HL-60/S4 (cell line): ENCODE results near the gene ADAMTSL1.

Experiments used
- in situ Hi-C: fragments of 300-500 bp; cut with MboI; formaldehyde crosslinking; loops from 2 replicates; pipeline ENCODE4 v1.14.3; 2022; ENCODE audit warnings: low sequenced_read_pairs

Gene ADAMTSL1

DNA sequence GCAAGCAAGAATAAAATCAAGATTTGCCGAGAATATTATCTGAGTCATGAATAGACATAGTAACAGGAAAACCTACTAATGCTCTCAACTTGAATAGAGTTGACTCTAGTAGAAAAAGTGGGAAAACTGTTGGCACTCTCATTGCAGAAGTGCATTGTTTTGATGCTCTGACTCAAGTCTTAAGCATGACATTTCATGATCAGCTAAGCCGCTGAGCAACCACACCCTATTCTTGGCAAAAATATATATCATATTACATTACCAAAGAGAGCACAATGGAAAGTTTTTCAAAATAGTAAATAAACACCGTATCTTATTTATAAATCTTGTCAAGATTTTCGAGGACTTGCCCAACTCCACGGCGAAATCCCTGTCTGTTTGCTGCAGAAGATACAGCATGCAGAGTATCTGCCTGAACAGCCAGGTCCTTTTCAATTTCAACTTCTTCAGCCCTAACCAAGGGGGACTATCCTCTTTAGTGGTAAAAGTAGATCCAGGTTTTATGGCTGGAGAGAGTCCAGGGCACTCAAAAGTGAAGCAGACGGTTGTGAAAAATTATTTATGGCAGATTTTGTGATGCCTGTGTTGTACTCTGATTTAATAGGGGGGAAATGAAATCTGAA, 13.9 kb upstream of the ADAMTSL1 start:
- in situ Hi-C loops, result no loop called here

DNA sequence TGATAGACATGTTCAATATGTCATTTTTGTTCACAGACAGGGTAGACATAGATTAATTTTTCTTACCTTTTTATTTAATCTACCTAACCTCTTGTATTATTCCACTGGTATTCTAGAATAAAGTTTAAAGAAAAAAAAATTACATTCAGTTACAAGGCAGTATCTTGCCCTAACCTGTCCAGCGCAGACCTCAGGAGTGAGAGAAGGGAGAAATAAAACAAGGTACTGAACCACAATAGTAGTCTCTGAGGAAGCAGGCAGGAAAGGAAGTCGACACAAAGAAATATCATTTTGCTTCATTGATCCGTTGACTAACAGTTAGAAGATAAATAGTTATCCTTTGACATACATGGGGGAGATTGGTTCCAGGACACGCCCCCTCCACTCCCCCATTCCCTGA, 12.5 kb upstream of the ADAMTSL1 start:
- in situ Hi-C loops, result no loop called here

DNA sequence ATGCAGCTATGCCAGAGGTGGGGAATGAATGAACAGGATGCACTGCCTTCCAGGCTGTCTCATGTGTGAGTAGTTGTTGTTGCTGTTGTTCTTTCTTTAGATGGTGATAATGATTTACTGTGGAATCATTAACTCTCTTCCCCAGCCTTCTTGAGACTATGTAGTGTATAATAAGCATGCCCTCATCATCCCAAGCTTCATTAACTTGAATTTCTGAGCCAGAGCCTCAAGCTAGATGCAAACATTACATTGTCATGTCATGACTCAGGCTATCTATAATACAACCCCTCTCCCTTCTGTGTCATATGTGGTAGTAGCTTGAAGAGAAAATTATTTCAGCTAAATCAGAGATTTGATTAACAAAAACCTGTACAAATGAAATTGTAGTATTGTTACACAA, 10.0 kb upstream of the ADAMTSL1 start:
- in situ Hi-C loops, result no loop called here

DNA sequence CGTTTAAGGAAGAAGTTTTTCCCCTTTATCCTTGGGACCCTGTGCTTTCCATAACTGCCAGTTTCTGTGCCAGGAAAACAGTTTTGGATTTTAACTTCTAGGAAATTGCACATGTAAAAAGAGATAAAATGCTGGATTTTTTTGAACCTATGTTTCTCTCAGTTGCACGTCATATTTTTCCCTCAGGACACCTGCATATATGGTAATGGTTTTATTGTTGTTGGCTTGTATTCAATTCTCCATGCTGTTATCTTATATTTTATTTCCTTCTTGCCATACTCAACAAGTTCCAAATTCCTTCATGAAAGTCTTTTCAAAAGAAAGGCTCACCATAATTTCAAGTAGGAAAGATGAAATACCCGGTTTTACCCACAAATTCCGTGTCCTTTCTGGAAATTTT, 7.9 kb upstream of the ADAMTSL1 start:
- in situ Hi-C loops, result no loop called here

DNA sequence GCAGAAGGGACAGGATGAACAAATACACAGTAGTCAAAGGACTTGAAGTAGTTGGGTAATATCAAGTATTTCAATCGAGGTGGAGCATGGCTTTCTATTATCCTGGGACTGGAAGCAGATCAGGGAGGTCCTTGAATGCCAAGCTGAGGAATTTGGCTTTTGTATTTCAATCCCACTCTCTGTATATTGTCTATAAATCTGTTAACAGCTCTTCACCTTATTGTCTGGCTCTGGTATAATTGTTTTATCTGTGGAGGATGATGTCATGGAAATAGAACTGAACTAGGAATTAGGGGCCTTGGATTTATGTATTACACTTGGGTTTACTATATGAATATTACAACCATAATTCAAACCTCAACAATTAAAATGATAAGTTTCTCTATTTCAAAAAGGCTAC, 6.3 kb upstream of the ADAMTSL1 start:
- in situ Hi-C loops, result no loop called here

DNA sequence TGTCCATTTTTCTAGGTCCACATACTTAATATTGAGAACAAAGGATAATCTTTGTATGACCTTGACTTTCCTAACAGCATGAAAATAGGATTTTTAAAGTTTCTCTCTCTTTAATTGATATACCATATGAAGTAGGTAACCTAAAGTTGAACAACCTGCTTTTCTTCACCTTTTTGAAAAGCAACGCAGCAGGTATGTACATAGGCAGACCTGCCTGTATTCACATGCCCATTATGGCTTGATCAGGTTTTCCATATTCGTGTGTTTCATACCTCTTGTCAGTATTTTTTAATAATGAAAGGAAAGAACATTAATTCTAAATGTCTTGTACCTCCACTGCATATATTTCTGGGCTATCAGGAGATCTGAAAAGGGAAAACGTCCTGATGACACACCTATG, 1.5 kb upstream of the ADAMTSL1 start:
- in situ Hi-C loops, result no loop called here

DNA sequence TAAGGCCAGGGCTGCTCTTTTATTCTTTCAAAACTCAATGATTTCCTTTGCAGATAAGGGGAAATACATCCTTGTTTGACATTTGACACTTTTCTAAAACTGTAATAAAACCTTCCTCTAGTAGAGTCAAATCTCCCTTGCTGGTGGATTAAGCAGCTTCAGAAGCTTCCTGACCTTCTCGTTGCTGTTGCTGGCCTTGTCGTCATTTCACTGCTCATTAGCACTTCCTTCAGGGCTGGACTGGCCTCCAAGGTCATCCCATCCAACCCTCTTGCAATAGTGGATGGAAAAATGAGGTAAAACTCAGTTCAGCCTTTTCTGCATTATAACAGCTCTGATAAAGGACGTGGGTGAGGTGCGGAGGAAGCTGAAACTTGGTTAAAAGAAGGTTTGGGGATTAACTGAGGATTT, 1.1 kb upstream of the ADAMTSL1 start:
- in situ Hi-C loops, result no loop called here

DNA sequence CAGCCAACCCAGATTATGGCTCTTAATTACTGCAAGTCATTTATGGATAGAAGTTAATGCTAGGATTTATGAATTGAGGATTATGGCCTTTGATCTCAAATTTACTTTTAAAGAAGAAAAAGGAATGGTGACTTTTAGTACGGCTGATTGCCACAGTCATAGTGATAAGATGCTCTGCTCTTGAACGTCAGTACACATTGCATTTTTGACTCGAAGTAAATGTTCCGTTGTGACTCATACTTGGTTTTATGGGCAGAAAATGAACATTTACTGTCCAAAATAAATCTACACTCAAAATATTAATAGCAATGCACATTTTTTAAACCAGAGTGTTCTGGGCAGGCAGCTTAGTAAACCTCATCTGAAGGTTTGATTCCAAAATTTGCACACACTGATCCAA, 830 bp downstream of the ADAMTSL1 start:
- in situ Hi-C loops, result no loop called here

DNA sequence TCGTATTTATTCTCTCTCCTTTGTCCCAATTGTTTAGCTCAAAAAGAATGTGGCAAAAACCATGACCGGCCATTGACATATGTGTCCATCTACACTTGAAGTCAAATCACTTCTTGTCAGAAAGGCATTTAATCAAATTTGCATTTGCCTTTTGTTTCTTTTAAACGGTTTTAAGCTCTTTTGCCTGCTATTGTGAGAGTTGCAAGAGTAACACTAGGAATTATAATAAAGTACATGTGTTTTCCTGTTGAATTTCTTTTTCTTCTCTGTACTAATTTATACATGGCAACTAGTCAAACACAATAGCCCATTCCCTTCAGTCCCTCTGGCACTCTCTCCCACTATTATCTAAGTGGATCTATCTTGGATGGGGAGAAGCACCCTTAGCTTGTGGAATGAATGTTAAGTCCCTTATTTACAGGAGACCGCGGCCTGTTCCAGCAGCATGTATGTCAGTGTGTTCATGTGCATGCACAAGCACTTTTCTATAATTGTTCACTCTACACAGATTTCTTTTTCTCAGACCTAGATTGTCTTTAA, 3.2 kb downstream of the ADAMTSL1 start:
- in situ Hi-C loops, result no loop called here

DNA sequence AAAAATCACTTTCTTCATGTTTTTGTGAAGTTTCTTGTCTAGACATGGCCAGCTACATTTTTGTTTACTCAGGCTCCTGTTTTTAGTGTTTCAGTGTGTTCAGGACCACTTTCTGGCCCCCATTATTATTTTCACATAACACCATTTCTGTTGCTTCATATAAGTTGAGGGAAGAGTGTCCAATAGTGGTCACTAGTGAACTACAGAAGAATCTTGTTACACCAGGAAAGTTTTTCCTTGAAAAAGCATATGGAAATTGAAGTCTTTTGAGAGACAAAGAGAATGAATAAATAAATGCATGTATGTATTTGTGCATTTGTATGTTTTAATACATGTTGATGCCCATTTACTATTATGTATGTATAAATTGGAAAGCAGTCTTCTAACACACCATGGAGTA, 3.8 kb downstream of the ADAMTSL1 start:
- in situ Hi-C loops, result no loop called here

DNA sequence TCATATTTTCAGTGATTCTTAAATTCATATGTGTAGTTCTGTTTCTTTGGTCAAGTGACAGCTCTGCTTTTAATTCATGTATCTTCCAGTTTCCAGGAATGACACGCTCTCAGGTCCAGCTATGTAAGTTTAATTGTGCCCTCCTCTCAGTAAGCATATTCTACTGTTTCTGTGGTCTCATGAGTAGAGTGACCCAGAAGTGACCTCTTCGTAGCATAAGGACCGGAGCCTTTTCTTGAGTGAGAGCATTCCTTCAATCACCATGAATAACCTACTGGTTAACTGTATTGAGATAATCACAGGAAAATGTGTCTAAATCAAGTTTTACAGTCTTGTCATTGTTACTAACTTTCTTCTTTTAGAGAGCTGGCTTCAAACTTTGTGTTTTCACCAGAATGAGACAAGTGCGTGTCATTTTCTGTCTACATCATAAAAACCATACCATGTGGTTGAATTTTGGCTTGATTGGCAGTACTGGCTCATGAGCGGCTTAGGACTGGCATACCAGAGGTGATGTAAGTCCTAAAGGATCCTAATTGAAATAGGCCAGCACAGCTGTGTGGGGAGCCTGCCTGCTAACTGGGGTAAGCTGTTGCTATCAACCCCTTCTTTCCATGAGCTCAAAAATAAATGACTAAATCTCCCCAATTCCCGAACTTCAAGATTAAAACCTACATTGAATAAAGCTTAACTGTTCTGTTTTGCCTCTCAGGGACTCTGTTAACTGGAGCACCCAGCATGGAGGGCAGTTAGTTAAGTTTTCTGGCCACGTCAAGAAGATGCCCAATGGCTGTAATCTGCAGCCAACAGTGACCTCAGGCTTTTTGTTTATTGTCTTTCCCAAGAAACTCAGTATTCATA, 4.8 kb downstream of the ADAMTSL1 start:
- in situ Hi-C loops, result no loop called here

DNA sequence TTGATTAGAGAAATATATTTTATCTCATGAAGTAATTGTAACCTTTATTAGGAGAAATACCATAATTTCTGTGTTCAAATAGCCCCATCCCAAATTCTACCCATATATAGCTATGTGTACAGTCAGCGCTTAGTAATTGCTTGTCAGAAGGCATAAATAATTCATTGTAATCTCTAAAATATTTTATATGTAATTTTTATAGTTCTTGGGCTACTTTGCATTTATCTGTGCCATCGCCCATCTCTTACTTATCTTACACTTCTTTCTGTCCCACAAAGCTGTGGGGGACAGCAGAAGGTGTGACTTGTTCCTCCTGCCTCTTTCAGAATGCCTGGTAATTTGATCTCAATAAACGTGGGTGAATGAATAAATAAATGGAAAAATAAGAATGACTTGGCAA, 5.5 kb downstream of the ADAMTSL1 start:
- in situ Hi-C loops, result no loop called here

DNA sequence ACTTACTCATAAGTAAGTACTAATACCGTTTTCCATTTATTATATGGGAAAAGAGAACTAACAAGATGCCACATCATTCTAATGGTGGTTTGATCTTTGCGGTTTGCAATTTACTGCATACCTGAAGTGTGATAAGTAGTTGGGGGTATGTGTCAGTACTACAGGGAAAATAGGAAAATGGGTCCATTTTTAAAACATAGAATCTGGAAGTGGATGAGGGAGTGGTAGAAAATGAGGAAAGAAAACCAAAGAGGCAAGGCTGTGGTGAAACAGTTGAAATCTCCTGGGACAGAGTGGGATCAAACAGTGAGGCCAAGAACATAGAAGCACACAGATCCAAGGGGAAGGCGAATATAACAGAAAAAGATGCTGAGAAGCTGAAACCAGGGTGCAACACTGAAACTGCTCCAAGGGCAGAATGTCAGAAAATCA, 6.7 kb downstream of the ADAMTSL1 start:
- in situ Hi-C loops, result no loop called here

DNA sequence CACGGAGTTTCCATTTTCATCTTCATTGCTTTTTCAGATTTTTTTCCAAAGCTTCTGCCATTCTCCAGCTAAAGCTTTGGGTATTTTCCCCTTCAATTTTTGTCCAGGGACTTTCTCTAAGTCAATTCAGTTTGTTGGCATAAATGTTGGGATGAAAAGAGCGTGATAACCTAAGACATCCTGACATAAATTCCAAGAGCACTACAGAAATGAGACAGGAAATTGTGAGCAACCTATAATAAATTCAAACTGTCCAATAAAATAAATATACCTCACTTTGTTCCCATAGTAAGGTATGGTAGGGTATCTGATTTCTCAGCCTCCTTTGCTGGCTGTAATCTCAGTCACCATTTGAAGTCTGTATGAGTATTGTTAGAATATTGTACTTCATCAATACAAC, 8.4 kb downstream of the ADAMTSL1 start:
- in situ Hi-C loops, result no loop called here

DNA sequence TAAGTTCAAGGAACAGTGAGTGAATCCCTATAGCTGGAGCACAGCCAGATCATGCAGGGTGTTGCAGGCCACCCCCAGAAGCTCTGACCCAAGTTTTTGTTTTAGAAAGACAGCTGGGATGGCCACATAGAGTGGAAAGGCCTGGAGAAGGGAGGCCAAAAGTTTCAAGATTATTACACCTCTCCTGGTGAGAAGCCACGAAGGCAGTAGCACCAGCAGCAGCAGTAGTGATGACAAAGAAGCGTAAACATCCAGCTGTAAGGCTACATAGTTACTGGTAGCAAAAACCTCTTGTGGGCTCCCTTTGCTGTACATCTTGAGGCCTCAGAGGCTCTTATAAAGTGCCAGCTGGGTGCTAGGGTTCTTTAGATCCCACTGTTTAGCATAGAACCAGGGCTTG, 11.8 kb downstream of the ADAMTSL1 start:
- in situ Hi-C loops, result no loop called here

DNA sequence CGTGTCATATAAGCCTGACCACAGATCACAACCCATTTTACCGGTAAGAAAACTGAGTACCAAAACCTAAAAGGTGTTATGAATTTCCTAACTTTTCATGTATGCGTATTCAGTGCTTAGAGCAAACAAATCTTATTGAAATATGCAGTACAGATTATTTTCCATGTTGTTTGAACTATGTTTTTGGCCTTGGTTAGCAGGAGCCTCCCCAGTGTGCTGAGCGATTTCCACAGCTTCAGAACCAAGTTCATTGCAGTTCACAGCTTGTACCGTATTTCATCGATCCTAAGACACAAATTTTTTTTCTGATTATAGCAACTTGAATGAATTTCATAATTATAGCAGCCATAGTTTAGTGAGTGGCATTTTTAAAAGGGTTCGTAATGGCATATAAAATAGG, 13.7 kb downstream of the ADAMTSL1 start:
- in situ Hi-C loops, result no loop called here

DNA sequence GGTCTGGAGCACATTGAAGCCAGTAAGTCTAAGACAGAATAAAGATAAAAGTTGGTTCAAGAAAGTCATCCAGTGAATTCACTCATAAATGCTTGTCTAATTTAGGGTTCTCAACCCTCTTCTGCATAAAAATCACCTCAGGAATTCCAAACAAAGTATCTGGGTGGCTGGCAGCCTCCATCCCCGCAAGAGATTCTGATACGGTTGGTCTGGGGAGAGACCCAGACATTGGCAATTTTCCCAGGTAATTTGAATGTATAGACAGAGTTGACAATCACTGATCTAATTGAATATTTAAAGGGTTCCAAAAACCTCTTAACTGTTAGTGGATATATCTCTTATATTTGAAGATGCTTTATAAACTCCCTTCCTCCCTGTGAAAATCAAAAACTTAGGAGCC, 14.9 kb downstream of the ADAMTSL1 start:
- in situ Hi-C loops, result no loop called here

DNA sequence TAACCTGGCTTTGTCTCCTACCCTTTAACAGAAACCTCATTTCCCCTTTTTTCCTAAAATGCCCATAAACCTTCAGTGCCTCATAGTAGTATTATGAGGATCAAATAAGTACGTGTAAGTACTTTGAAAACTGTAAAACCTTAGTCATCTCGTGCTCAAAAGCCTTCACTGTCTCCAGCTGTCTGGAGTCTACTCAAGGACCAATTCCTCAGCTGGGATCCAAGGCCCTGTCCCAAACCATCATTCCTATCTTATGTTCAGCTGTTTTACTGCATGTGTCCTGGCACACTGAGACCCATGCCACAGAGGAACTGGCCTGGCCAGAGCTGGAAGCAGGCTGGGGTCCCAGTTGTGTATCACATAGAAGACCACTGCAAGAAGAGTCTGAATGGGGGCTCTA, 15.9 kb downstream of the ADAMTSL1 start:
- in situ Hi-C loops, result no loop called here

DNA sequence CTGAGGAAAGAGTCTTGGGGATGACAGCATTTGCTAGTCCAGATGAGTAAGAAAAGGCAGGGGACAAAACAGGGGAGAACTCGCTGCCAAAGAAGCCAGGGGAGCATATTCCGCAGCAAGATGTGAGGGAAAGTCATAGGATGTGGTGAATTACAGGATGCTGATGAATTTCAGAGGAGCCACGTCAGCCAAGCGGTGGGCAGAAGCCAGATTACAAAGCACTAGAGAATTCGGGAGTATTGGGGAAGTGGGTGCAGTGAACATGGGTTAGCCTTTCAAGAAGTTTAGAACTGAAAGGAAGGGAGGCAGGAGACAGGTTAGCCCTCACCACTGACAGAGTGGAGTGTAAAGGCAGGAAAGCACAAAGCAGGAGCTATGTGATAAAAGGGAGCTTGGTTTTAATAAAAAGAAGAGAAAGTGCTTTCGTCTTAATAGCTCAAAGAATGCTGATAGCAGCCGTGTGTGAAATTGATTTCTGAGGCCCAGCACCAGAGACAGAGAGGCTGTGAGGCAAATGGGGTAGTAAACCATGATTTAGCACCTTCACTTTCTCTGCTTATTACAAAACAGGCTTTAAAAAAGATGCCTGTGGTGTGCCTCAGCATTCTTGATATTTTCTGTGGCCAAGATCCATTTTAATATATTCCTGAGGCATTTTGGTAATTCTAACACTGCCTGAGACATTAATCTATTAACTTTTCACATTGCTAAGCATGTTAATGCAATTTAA, 16.9 kb downstream of the ADAMTSL1 start:
- in situ Hi-C loops, result no loop called here

DNA sequence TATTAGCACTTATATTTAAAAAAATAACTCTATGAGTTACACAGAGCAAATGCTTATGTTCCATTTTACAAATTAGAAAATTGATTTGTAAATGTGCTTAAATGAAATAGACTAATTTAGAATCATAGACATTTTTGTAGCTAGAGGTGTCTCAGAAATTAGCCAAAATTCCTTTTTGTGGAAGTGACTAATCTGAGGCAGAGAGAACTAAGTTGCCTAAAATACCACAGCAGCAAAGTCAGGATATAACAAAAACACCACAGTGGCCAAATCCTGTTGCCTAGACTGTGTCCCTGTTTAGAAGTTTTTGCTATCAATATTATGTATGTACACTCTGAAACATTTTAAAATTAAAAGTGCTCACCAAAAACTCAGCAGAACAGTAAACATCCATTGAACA, 18.7 kb downstream of the ADAMTSL1 start:
- in situ Hi-C loops, result no loop called here

DNA sequence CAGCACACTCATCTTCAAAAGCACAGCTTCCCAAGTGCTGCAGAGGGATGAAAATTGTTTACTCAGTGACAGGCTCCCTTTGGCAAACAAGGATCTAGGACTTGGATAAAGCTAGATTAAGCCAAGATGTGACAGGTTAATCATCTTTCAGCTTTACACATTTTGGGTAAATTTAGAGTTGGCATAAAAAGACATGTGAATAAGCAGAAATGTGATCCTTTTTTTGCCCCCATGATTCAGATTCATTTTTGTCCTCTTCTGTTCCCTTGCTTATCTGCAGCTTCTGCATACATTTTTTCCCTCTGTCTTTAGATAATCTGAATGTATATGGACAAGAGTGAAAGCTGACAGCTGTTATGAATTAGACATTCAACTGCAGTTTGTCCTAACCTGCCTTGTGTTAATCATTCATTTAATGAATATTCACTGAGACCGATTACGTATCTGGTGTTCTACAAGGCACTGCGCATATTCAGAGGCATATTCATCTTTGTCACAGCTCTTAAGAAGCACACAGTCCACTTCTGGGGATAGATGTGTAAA, 19.6 kb downstream of the ADAMTSL1 start:
- in situ Hi-C loops, result no loop called here
